Cardiac muscle cell (in vitro differentiated cells and primary cell): ENCODE results near the gene IQCB1. TPM values are rescaled to one million over a fixed set of nuclear protein-coding genes. Genes with fewer than 3 reads are reported as not detected.
A peak's percentile ranks its signal among the peaks of the same experiment; 100 is the strongest.

Experiments
- DNase-seq, 2 donors: peaks; one replicate each; pipeline versions ENCODE4 v3.0.0 to v3.0.0-alpha.2; 2010 to 2017; ENCODE audit warnings: low read depth in 1 of 2, low spot score in 1 of 2
- H3K27ac ChIP-seq: fragments of 200-600 bp; sonication (generic); 2 replicates; pipeline ENCODE4 v1.5.1; 2016
- H3K27me3 ChIP-seq: fragments of 200-600 bp; sonication (generic); 2 replicates; pipeline ENCODE4 v1.6.0; 2016; ENCODE audit warnings: control low read depth
- H3K36me3 ChIP-seq: fragments of 200-600 bp; sonication (generic); 2 replicates; pipeline ENCODE4 v1.5.1; 2016; ENCODE audit warnings: control low read depth
- H3K4me1 ChIP-seq: fragments of 200-600 bp; sonication (generic); 2 replicates; pipeline ENCODE4 v1.8.1; 2017; ENCODE audit warnings: low read depth, mild to moderate bottlenecking, mixed run types
- H3K4me3 ChIP-seq: fragments of 200-600 bp; sonication (generic); 2 replicates; pipeline ENCODE4 v1.5.1; 2016; ENCODE audit warnings: mild to moderate bottlenecking
- H3K9me3 ChIP-seq: fragments of 200-600 bp; sonication (generic); 2 replicates; pipeline ENCODE4 v1.5.1; 2017; ENCODE audit warnings: low read depth, mild to moderate bottlenecking, control low read depth
- CTCF ChIP-seq: IDR thresholded peaks from 2 replicates; pipeline ENCODE4 v1.5.1; 2012; ENCODE audit warnings: low read depth, mild to moderate bottlenecking, low read length
- polyA plus RNA-seq: library from polyadenylated mRNA; unstranded; fragments of >200 nt; fragmentation: Nextera tagmentation; extraction: Ambion mirVana; gene quantifications from 2 replicates; pipeline ENCODE4 v1.2.1, GENCODE V29; 2016
- total RNA-seq: library from RNA; depleted of rRNA; stranded (reverse); fragments of >200 nt; gene quantifications from 2 replicates; pipeline ENCODE4 v1.2.3, GENCODE V29; 2016

IQCB1 gene
- total and polyA plus RNA-seq, 2 experiments from 2014 or later: 19.8 to 20.3 TPM

GRCh38 chr3:121730940-121731687 lies 103.7 kb downstream of the IQCB1 start:
- H3K9me3 ChIP-seq: no peaks in the 10 kb centered on the region
- no peak for TF ChIP-seq CTCF
- H3K27me3 ChIP-seq: no peaks in the 10 kb centered on the region
- peak in 1 of 2 donors; percentile 11 for DNase-seq
- no peak overlapping the region for H3K4me3 ChIP-seq
- H3K36me3 ChIP-seq: peaks cover 17% of the 10 kb centered on the region
- peaks cover 12% of the 10 kb centered on the region for H3K4me1 ChIP-seq
- H3K27ac ChIP-seq: peak overlapping the region; percentile 48

GRCh38 chr3:121724130-121724529 lies 110.7 kb downstream of the IQCB1 start:
- DNase-seq: peak in 1 of 2 donors; percentile 35
- TF ChIP-seq CTCF: no peak
- Histone ChIP-seq H3K27me3 (no peaks in the 10 kb centered on the region), H3K27ac (no peak overlapping the region), H3K4me3 (no peak overlapping the region), H3K36me3 (peaks cover 44% of the 10 kb centered on the region), H3K4me1 (no peaks in the 10 kb centered on the region), H3K9me3 (no peaks in the 10 kb centered on the region)

GRCh38 chr3:121723485-121723884 lies 111.4 kb downstream of the IQCB1 start:
- no peaks in the 10 kb centered on the region for H3K27me3 ChIP-seq
- H3K36me3 ChIP-seq: peaks cover 44% of the 10 kb centered on the region
- no peak overlapping the region for H3K4me3 ChIP-seq
- no peaks in the 10 kb centered on the region for H3K9me3 ChIP-seq
- H3K4me1 ChIP-seq: no peaks in the 10 kb centered on the region
- no peak overlapping the region for H3K27ac ChIP-seq
- DNase-seq: no peak
- TF ChIP-seq CTCF: no peak

GRCh38 chr3:121722411-121722810 lies 112.4 kb downstream of the IQCB1 start:
- H3K27ac ChIP-seq: no peak overlapping the region
- DNase-seq: peak in 1 of 2 donors; percentile 83
- H3K4me1 ChIP-seq: no peaks in the 10 kb centered on the region
- peaks cover 50% of the 10 kb centered on the region for H3K36me3 ChIP-seq
- no peaks in the 10 kb centered on the region for H3K27me3 ChIP-seq
- no peak for TF ChIP-seq CTCF
- no peaks in the 10 kb centered on the region for H3K9me3 ChIP-seq
- H3K4me3 ChIP-seq: no peak overlapping the region

GRCh38 chr3:121720163-121720562 lies 114.7 kb downstream of the IQCB1 start:
- Histone ChIP-seq H3K4me1 (no peaks in the 10 kb centered on the region), H3K36me3 (peaks cover 61% of the 10 kb centered on the region), H3K9me3 (no peaks in the 10 kb centered on the region), H3K4me3 (no peak overlapping the region), H3K27ac (no peak overlapping the region), H3K27me3 (no peaks in the 10 kb centered on the region)
- no peak for TF ChIP-seq CTCF
- no peak for DNase-seq

Other genes starting within 250 kb of the IQCB1 start
- gene FBXO40, start 241.7 kb downstream of the IQCB1 start, total RNA-seq: 7.3 and 18.0 TPM in 2 replicates
- 6.5 and 10.3 TPM in 2 replicates for gene FBXO40, start 241.7 kb downstream of the IQCB1 start, polyA plus RNA-seq
- 0.25 and 0.57 TPM in 2 replicates for gene HCLS1, start 174.2 kb downstream of the IQCB1 start, total RNA-seq
- gene HCLS1, start 174.2 kb downstream of the IQCB1 start, polyA plus RNA-seq: 0.11 and 0.39 TPM in 2 replicates
- 23.2 and 46.1 TPM in 2 replicates for gene GOLGB1, start 85.3 kb downstream of the IQCB1 start, total RNA-seq
- 48.8 and 57.2 TPM in 2 replicates for gene GOLGB1, start 85.3 kb downstream of the IQCB1 start, polyA plus RNA-seq
- gene EAF2, start 149 bp upstream of the IQCB1 start, total RNA-seq: 0.67 and 1.7 TPM in 2 replicates
- gene EAF2, start 149 bp upstream of the IQCB1 start, polyA plus RNA-seq: 2.8 and 3.7 TPM in 2 replicates
- 0.28 and 2.7 TPM in 2 replicates for gene SLC15A2, start 59.3 kb upstream of the IQCB1 start, total RNA-seq
- 0.02 TPM in 1 of 2 replicates, not detected in the other for gene SLC15A2, start 59.3 kb upstream of the IQCB1 start, polyA plus RNA-seq
- 0.30 TPM in 1 of 2 replicates, not detected in the other for gene ILDR1, start 187.2 kb upstream of the IQCB1 start, total RNA-seq
- not detected in 2 replicates for gene ILDR1, start 187.2 kb upstream of the IQCB1 start, polyA plus RNA-seq
- not detected in 2 replicates for gene CD86, start 220.3 kb upstream of the IQCB1 start, total RNA-seq
- 0.20 TPM in 1 of 2 replicates, not detected in the other for gene CD86, start 220.3 kb upstream of the IQCB1 start, polyA plus RNA-seq